Measurements from ENCODE around the gene ANKRD13C.
"Not testable (repeated sequence)": the region's sequence is repeated elsewhere in the genome, so short reads cannot be mapped to it uniquely, and the experiment has no call there.

Gene ANKRD13C, protein sequence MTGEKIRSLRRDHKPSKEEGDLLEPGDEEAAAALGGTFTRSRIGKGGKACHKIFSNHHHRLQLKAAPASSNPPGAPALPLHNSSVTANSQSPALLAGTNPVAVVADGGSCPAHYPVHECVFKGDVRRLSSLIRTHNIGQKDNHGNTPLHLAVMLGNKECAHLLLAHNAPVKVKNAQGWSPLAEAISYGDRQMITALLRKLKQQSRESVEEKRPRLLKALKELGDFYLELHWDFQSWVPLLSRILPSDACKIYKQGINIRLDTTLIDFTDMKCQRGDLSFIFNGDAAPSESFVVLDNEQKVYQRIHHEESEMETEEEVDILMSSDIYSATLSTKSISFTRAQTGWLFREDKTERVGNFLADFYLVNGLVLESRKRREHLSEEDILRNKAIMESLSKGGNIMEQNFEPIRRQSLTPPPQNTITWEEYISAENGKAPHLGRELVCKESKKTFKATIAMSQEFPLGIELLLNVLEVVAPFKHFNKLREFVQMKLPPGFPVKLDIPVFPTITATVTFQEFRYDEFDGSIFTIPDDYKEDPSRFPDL

DNA sequence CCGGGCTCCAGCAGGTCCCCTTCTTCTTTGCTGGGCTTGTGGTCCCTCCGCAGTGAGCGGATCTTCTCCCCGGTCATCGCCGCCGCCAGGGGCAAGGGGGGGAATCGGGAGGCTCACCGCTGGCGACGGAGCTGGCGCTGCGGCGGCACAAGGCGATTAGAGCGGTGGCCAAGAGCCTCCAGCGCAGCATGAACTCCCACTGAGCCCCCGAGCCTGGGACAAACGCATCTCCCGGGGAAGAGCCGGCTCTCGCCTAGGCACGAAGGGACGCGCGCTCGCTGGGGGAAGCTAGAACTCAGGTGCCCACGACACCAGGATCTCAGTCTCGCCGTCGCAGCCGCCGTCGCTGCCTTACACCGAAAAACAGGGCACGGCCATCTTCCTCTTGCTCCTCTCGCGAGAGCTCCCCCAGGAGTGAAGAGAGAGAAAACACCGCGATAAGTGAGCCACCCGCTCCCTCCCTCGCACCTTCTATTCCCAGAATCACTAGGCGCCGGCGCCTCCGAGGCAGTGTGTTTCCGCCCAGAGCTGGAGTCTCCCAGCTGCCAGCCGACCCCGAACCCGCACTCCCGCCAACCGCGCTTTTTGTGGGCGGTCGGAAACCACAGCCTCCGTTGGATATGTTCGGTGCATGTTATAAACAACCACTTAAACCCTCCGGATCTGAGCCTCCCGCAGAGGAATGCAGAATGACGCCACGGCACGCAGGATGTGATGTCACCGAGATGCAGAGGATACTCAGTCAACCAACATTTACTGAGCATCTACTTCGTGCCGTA, at the start of gene ANKRD13C:
ANKRD13C (minus strand) TSS at position 391 of the 779 bp plus-strand sequence; CDS start at position 77, 314 bp downstream.
- peak; percentile 91 for DNase-seq

DNA sequence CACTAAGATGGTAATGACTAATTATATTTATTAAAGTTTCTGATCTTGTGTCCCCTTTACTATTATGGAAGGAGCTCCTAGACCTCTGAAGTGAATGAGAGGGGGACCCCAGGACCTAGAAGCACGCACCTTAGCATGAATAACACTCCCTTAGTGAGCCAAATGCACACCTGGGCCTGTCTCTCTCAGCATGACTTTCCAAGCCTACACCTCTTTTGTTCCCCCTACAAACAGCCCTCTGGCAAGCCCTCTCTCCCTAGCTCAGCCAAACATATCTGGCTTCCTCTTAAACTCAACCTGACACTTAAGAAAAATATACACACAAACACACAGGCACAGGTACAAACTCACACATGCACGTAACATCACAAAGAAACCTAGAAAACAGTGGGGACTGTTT, 49.2 kb upstream of the ANKRD13C start:
- no peak for DNase-seq

DNA sequence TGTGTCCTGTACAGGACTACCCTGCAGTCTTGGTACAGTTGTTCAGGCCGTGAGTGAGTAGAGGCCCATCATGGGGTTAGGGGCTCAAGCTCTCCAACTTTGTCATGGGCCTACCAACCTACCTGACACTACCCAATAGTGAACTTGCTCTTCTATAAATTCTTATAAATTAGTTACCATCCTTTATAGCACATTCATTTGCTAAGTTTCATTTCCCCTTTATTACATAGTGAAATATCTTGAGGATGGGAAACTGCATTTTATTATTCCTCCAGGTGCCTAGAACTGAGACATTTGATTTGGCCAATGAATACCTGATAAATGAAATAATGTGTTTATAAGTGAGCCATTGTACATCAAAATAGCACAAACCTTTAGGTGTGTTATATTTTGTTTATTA, 47.5 kb upstream of the ANKRD13C start:
- no peak for DNase-seq

DNA sequence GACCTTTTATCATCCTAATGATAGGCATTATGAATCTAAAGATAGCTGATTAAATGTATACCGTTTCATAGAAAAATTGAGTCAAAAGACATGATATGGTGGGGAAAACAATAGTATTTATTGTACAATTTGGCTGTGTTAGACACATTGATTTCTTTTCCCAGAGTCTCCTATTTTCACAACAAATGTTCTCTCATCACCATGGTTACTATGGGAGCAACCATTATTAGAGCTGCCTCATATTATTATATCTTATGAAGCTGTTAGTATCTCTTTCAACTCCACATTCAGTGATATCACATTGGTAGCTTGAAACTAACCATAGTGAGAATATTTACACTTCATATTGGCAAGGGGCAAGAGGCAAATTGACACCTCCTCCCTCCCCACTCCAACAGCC, 45.8 kb upstream of the ANKRD13C start:
- DNase-seq: no peak

DNA sequence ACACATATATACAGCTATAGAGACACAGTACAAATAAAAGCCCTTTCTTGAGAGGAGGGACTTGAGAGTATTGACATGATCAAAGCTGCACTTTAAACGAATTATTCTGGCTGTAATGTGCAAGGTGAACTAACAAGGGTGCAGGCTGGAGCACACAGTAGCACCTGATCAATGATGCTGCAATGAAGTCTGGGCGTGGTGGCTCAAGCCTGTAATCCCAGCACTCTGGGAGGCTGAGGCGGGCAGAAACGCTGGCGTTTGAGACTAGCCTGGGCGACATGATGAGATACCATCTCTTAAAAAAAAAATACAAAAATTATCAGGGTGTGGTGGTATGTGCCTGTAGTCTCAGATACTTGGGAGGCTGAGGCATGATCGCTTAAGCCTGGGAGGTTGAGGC, 42.5 kb upstream of the ANKRD13C start:
- DNase-seq: no peak

DNA sequence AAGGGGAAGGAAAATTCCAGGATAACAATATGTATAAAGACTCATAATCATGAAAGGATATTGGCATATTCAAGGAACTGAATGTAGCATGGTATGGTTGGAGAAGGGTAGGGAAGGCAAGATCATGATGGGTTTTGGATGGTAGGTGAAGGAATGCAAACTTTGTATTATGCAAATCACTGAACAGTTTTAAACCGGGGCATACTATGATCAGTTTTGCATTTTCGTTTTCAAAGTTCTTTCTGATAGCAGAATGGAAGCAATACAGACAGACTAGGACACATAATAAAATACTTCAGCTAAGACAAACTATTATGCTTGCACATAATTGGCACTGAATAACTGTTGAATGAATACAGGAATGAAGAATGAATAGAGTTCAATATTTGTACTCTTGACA, 42.1 kb upstream of the ANKRD13C start:
- no peak for DNase-seq

DNA sequence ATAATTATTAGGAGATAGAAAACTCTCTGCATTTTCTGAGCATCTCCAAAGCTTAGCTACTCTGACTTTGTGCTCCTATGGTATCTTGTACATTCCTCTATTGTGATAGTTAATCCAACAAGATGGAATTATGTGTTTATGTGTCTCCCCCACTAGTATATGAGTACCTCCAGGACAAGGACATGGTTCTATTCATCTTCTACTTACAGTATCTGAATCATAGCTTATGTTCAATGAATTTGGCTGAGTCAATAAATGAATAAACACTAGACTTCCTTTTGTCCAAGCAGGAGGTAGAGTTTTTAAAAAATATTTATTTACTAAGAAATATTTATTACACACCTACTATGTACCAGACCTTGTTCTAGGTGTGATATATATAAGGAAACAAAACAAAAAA, 38.1 kb upstream of the ANKRD13C start:
- DNase-seq: no peak

DNA sequence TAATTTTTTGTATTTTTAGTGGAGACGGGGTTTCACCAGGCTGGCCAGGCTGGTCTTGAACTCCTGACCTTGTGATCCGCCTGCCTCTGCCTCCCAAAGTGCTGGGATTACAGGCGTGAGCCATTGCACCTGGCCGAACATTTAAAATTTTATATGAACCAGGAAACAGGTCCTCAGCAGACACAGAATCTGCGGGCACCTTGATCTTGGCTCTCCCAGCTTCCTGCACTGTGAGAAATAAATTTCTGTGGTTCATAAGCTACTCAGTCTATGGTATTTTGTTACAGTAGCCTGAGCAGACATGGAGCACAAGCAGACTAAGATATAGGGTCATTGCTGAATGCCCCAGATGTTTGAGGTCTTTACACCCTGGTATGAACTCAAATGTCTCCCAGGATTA, 33.0 kb upstream of the ANKRD13C start:
- no peak for DNase-seq

DNA sequence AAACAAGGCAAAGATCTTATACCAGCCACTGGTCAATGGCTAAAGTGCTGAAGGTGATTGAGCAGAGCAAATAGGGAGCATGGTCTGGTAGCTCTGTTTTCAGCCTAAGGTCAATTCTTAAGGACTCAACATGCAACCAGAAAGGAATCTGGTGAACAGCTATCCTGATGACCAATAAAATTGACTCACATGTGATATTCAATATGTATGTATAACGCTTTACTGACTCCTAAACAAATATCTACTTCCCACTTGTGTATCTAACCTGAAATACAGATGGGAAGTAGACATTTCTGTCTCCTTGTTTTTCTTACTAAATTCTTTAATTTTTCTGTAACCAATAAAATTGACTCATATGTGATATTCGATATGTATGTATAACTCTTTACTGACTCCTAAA, 31.6 kb upstream of the ANKRD13C start:
- no peak for DNase-seq

DNA sequence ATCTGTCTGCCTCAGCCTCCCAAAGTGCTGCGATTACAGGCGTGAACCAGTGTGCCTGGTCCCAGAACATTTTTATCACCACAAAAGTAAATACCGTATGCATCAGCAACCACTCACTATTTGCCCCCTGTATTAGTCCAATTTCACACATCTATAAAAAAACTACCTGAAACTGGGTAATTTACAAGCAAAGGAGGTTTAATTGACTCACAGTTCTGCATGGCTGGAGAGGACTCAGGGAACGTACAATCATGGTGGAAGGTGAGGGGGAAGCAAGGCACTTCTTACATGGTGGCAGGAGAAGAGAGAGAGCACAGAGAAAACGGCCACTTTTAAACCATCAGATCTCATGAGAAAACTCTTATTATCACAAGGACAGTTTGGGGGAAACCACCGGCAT, 31.0 kb upstream of the ANKRD13C start:
- DNase-seq: no peak

DNA sequence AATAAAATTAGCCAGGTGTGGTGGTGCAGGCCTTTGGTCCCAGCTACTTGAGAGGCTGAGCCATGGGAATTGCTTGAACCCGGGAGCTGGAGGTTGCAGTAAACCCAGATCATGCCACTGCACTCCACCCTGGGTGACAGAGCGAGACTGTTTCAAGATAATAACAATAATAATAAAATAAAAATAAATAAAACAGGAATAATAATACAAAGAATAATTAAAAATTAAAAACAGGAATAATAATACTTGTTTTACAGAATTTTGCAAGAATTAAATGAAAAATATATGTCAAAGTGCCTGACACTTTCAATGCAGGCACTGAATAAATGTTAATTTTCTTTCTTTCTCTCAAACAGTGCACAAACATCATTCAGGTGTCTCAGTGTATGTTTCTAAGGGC, 30.0 kb upstream of the ANKRD13C start:
- DNase-seq: no peak

DNA sequence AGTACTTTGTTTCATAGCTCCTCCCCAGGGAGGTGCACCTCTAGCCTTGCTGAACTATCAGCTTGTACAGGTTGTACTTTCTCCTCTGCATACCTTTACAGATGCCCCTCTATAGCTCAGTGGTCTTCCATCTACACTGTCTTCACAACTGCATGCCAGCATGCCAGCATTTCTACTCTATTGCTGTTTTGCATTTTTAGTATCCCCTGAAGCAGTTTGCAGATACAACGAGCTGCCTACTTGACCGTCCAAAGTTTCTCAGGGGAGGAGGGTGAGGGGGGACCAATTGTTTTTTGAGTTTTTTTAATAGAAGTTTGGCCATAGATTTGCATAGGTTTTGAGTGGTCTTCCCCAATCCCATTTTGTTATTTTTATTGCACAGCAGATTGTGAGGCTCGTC, 29.0 kb upstream of the ANKRD13C start:
- DNase-seq: no peak

DNA sequence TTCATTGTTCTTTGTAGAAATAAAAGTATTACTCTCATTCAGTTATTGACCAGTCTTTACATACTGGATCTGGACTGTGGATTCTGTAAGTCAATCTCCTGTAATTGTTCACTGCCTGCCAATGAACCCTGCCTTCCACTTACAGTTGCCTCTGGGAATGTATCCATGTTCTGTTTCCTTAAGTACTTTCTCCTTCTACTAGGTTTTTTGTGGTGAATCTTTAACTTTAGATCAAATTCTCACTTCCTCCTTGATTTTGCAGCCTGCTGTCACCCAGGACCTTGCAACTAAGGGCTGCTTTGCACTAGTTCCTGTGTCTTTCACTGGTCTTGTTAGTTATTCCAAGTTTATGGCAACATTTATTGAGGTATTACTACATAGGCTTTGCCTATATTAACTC, 28.2 kb upstream of the ANKRD13C start:
- no peak for DNase-seq

DNA sequence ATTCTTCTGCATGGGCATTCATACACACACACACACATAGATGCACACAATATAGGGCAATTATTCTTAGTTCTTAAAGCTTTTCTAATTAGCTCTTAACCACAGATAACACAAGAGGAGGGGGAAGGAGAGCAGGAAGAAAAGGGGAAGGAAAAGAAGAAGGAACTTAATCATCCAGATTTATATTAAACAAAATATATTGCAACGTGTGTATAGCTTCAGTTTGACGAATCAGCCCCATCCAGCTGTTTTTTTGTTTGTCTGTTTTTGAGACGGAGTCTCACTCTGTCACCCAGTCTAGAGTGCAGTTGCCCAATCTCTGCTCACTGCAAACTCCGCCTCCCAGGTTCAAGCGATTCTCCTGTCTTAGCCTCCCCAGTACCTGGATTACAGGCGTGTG, 21.7 kb upstream of the ANKRD13C start:
- DNase-seq: no peak

DNA sequence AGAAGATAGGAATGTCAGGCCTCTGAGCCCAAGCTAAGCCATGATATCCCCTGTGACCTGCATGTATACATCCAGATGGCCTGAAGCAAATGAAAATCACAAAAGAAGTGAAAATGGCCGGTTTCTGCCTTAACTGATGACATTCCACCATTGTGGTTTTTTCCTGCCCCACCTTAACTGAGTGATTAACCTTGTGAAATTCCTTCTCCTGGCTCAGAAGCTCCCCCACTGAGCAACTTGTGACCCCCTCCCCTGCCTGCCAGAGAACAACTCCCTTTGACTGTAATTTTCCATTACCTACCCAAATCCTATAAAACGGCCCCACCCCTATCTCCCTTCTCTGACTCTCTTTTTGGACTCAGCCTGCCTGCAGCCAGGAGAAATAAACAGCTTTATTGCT, 19.1 kb upstream of the ANKRD13C start:
- DNase-seq: not testable (repeated sequence)

DNA sequence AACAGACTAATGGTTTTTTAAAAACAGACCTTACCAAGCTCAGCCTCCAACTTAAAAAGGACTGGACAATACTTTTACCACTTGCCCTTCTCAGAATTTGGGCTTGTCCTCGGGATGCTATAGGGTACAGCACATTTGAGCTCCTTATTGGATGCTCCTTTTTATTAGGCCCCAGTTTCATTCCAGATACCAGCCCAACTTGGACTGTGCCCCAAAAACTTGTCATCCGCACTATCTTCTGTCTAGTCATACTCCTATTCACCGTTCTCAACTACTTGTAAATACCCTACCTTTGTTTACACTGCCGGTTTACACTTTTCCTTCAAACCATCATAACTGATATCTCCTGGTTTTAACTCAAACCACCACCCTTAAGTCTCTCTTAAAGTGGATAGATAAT, 17.9 kb upstream of the ANKRD13C start:
- no peak for DNase-seq

DNA sequence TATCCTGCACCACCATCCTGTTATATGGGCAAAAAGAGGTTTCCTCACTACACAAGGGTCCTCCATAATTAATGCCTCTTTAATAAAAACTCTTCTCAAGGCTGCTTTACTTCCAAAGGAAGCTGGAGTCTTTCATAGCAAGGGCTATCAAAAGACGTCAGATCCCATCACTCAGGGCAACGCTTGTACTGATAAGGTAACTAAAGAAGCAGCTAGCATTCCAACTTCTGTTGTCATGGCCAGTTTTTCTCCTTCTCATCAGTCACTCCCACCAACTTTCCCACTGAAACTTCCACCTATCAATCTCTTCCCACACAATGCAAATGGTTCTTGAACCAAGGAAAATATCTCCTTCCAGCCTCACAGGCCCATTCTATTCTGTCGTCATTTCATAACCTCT, 17.1 kb upstream of the ANKRD13C start:
- DNase-seq: not testable (repeated sequence)

DNA sequence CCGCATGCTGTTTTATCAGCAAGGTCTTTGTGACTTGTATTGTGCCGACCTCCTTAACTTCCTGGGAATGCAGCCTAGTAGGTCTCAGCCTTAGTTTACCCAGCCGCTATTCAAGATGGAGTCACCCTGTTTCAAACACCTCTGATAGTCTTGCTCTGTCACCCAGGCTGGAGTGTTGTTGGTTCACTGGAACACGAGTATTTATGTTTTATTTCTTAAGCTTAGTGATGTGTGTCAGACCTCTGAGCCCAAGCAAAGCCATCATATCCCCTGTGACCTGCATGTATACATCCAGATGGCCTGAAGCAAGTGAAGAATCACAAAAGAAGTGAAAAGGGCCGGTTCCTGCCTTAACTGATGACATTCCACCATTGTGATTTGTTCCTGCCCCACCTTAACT, 12.9 kb upstream of the ANKRD13C start:
- DNase-seq: not testable (repeated sequence)

DNA sequence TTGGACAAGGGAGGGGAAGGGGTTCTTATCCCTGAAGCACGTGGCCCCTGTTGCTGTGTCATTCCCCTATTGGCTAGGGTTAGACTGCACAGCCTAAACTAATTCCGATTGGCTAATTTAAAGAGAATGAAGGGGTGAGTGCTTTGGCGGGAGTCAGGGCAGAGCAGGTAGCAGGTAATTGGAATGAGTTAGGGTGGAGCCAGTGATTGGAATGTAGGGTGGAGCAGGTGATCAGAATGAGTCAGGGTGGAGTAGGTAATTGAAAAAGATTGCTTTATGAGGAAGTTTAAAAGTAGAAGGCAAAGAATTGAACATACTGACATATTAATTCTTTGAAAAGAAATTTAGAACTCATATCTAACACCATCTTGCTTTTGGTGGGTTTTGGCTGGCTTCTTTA, 12.5 kb upstream of the ANKRD13C start:
- DNase-seq: not testable (repeated sequence)

DNA sequence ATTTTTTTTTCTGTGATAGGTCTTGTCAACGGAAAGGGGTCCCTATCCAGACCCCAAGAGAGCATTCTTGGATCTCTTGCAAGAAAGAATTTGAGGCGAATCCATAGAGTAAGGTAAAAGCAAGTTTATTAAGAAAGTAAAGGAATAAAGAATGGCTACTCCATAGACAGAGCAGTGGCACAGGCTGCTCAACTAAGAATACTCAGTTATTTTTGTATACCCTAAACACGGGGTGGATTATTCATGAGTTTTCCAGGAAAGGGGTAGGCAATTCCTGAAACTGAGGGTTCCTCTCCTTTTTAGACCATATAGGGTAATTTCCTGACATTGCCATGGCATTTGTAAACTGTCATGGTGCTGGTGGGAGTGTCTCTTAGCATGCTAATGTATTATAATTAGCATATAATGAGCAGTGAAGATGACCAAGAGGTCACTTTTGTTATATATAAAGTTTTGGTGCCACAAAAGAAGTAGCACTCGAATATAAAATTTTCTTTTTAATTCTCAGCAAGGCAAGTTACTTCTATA, 12.0 kb upstream of the ANKRD13C start:
- not testable (repeated sequence) for DNase-seq

DNA sequence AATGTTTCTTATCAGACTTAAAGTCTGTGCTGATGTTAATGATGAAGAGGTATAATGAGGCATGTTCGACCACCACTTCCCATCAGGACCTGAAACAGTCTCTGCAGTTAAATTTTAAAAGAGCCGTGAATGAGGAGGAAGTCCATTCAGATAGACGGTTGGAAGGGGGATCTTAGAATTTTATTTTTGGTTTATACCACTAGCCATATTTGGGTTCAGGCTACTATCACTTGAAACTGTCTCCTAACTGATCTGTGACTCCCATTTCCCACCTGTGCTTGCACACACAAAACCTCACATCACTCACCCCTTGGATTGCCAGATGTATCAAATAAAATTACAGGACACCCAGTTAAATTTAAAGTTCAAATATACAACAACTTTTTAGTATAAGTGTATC, 9.9 kb upstream of the ANKRD13C start:
- DNase-seq: no peak

DNA sequence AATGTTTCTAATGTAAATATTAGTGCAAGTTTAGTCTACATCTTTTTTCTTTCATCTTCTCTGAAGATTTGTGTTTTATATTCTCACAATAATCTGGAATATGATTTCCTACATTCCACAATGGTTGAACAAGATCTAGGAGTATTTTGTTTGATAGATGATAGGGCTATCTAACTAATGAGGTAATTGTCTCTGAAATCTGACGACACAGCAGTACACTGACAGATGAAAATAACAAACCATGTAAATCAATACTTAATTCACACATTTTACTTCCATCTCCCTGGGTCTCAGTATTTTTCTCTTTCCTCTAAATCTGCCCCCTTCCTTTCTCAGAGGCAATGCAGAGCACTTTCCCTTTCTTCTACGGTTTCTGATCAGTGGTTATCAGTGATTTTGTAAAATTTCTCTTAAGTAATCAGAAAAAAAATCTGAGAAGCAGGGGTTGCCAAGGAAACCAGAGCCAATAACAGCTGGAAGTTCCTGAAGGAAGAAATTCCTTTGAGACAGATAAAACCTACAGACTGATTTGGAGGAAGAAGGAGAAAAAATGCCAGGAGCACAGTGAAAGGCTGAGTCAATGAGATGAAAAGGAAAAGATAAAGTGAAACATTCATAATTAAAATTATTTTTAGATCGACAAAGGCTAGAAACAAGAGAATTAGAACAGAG, 7.3 kb upstream of the ANKRD13C start:
- no peak for DNase-seq

DNA sequence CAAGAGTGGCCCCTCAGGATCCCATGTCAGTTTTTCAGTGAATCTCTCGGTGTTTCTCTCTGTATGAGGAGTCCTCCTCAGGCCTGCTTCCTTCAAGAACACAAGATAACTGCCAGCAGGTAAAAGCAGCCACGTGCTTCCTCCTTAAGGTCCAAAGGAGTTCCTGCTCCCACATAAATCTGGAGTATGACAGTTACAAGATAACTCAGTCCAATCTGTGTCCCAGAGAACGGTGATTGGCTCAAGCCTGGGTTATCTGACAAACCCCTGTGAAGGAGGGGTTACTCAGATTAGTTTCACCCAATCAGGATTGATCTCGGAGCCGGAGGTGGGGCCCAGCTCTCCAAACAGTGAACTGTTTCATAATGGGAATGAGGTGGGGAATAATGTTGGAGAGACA, 5.8 kb upstream of the ANKRD13C start:
- DNase-seq: no peak

Measured in NCI-H1048 (cell line).